Caco-2 (cell line): Measurements from ENCODE around the gene TCOF1. TPM values are rescaled to one million over a fixed set of nuclear protein-coding genes. Genes with fewer than 3 reads are reported as not detected.

Source experiments
- BruUV-seq: library from RNA; stranded (reverse); fragments of 400-500 nt; replicated peaks from 2 replicates; lab custom pipeline; 2021; lab: Mats Ljungman, UMichigan
- CTCF ChIA-PET: fragments of 300-600 bp; sonication (Branson Sonifier 250); formaldehyde crosslinking; loops from one replicate; lab custom pipeline; 2022; ENCODE audit warnings: antibody characterized with exemption; lab: Charles Lee
- POLR2A ChIA-PET: fragments of 300-600 bp; sonication (Branson Sonifier 250); formaldehyde crosslinking; loops from one replicate; lab custom pipeline; 2022; ENCODE audit warnings: antibody characterized with exemption; lab: Charles Lee
- DNase-seq, 2 experiments: peaks; one replicate each; pipeline versions ENCODE4 v3.0.0 to v3.0.0-alpha.2; 2020 to 2022
- H3K27me3 ChIP-seq: replicated peaks from 2 replicates; pipeline ENCODE4 v1.6.0; 2011; ENCODE audit warnings: low read length; ENCODE audit not compliant: control insufficient read depth, insufficient read depth
- H3K36me3 ChIP-seq: 2 replicates; pipeline ENCODE4 v1.5.1; 2011; ENCODE audit warnings: low read length; ENCODE audit not compliant: control insufficient read depth, insufficient read depth
- H3K4me1 ChIP-seq: fragments of 250-450 bp; sonication (Bioruptor Pico); 2 replicates; pipeline ENCODE4 v1.5.1; 2020; ENCODE audit warnings: mild to moderate bottlenecking
- H3K4me3 ChIP-seq: 2 replicates; pipeline ENCODE4 v1.5.1; 2011; ENCODE audit warnings: low read depth, mild to moderate bottlenecking, control low read depth, low read length
- H3K9me3 ChIP-seq: fragments of 250-450 bp; sonication (Bioruptor Pico); 2 replicates; pipeline ENCODE4 v1.5.1; 2020; ENCODE audit warnings: mild to moderate bottlenecking, moderate library complexity
- H3K27ac Mint-ChIP-seq: one replicate; pipeline ENCODE4 v1.8.0; 2022; ENCODE audit warnings: mixed read lengths; ENCODE audit not compliant: unreplicated experiment
- H3K27me3 Mint-ChIP-seq: one replicate; pipeline ENCODE4 v1.8.0; 2022; ENCODE audit warnings: mixed read lengths; ENCODE audit not compliant: insufficient read depth, unreplicated experiment
- H3K36me3 Mint-ChIP-seq: one replicate; pipeline ENCODE4 v1.8.0; 2022; ENCODE audit warnings: mild to moderate bottlenecking, mixed read lengths; ENCODE audit not compliant: insufficient read depth, unreplicated experiment
- H3K4me1 Mint-ChIP-seq: one replicate; pipeline ENCODE4 v1.8.0; 2022; ENCODE audit warnings: low read depth, mixed read lengths; ENCODE audit not compliant: unreplicated experiment
- H3K4me3 Mint-ChIP-seq: one replicate; pipeline ENCODE4 v1.8.0; 2022; ENCODE audit warnings: mild to moderate bottlenecking, moderate library complexity, mixed read lengths; ENCODE audit not compliant: unreplicated experiment
- H3K9me3 Mint-ChIP-seq: one replicate; pipeline ENCODE4 v1.8.0; 2022; ENCODE audit warnings: mixed read lengths; ENCODE audit not compliant: unreplicated experiment
- CTCF ChIP-seq, 2 experiments: fragments of 200-600 bp in 1 of 2; IDR thresholded peaks; 1 replicate in 1 of 2; 2 replicates in 1 of 2; pipeline versions ENCODE4 v1.5.1 to v1.8.0; 2011 to 2022; ENCODE audit warnings: antibody characterized with exemption in 1 of 2, control low read depth in 1 of 2, inconsistent platforms in 1 of 2, low read depth in 1 of 2, low read length in 1 of 2, mild to moderate bottlenecking in 1 of 2, moderate library complexity in 1 of 2; ENCODE audit not compliant: insufficient read depth in 1 of 2, severe bottlenecking in 1 of 2, unreplicated experiment in 1 of 2
- intact Hi-C: fragments of 100-400 bp; cut with micrococcal nuclease; formaldehyde crosslinking; loops from one replicate; pipeline ENCODE4 v1.10.0; 2022; ENCODE audit not compliant: unreplicated experiment
- total RNA-seq: library from RNA; stranded (reverse); gene quantifications from 2 replicates; pipeline ENCODE4 v1.2.3, GENCODE V29; 2022

Gene TCOF1
- total RNA-seq, 1 experiment from 2014 or later = 112 TPM

- no TSS peak for BruUV-seq
- peak; percentile 82 to 84 for DNase-seq
- peaks cover 24% of the 10 kb centered on the region for H3K36me3 Mint-ChIP-seq
- no peaks in the 10 kb centered on the region for H3K9me3 ChIP-seq
- peaks cover 6% of the 10 kb centered on the region for H3K4me1 ChIP-seq
- no peak for TF ChIP-seq CTCF (IDR thresholded peaks at IDR 0.05; ENCODE audit: insufficient read depth in 1 of 2, low read depth in 1 of 2, low read length in 1 of 2, severe bottlenecking in 1 of 2, unreplicated experiment in 1 of 2)
- H3K4me3 Mint-ChIP-seq = peak overlapping the region; percentile 60
- H3K4me1 Mint-ChIP-seq = peaks cover 7% of the 10 kb centered on the region
- no peaks in the 10 kb centered on the region for H3K27me3 ChIP-seq
- ChIA-PET CTCF (interaction anchor here (0.6 to 1.2 kb wide), 5 partner anchors 8 to 26 kb away, joined by 3 to 9 read pairs (median 5); no protein-coding TSS in a partner anchor), POLR2A (no interaction called here)
- H3K27me3 Mint-ChIP-seq = no peaks in the 10 kb centered on the region
- H3K4me3 ChIP-seq = no peak overlapping the region
- intact Hi-C loops = no loop called here
- H3K36me3 ChIP-seq = no peaks in the 10 kb centered on the region
- peak overlapping the region; percentile 60 for H3K27ac Mint-ChIP-seq
- H3K9me3 Mint-ChIP-seq = no peaks in the 10 kb centered on the region
These were observed 52.4 kb downstream of the TCOF1 start for GRCh38 chr5:150409638-150410523.

- DNase-seq = peak; percentile 65 to 69
- peak overlapping the region; percentile 60 for H3K4me3 Mint-ChIP-seq
- H3K27me3 Mint-ChIP-seq = no peaks in the 10 kb centered on the region
- peaks cover 18% of the 10 kb centered on the region for H3K36me3 Mint-ChIP-seq
- no peaks in the 10 kb centered on the region for H3K36me3 ChIP-seq
- H3K4me3 ChIP-seq = no peak overlapping the region
- H3K9me3 Mint-ChIP-seq = no peaks in the 10 kb centered on the region
- no peak for TF ChIP-seq CTCF (IDR thresholded peaks at IDR 0.05; ENCODE audit: insufficient read depth in 1 of 2, low read depth in 1 of 2, low read length in 1 of 2, severe bottlenecking in 1 of 2, unreplicated experiment in 1 of 2)
- H3K27ac Mint-ChIP-seq = peak overlapping the region; percentile 60
- no peaks in the 10 kb centered on the region for H3K9me3 ChIP-seq
- no peaks in the 10 kb centered on the region for H3K27me3 ChIP-seq
- BruUV-seq = no TSS peak
- peaks cover 6% of the 10 kb centered on the region for H3K4me1 ChIP-seq
- ChIA-PET POLR2A (interaction anchor here (0.6 kb wide), 2 partner anchors 18 to 247 kb away, joined by 5 to 7 read pairs; no protein-coding TSS in a partner anchor), CTCF (interaction anchor here (0.5 to 1.2 kb wide), 6 partner anchors 9 to 305 kb away, joined by 3 to 9 read pairs (median 4); no protein-coding TSS in a partner anchor)
- intact Hi-C loops = no loop called here
- H3K4me1 Mint-ChIP-seq = peaks cover 7% of the 10 kb centered on the region
These were observed 53.2 kb downstream of the TCOF1 start for GRCh38 chr5:150410524-150411244.
